Stimulated activated CD4-positive, alpha-beta T cell treated with anti-CD3 and anti-CD28 coated beads, TNF-alpha, amount 100 ng/mL, for 4 hours (primary cell): ENCODE data around the gene LMAN1L.

Experiments
- DNase-seq, 3 experiments: peaks; one replicate each; pipeline ENCODE4 v3.0.0-alpha.2; 2020; ENCODE audit warnings: low read depth in 3 of 3

Gene LMAN1L

DNA sequence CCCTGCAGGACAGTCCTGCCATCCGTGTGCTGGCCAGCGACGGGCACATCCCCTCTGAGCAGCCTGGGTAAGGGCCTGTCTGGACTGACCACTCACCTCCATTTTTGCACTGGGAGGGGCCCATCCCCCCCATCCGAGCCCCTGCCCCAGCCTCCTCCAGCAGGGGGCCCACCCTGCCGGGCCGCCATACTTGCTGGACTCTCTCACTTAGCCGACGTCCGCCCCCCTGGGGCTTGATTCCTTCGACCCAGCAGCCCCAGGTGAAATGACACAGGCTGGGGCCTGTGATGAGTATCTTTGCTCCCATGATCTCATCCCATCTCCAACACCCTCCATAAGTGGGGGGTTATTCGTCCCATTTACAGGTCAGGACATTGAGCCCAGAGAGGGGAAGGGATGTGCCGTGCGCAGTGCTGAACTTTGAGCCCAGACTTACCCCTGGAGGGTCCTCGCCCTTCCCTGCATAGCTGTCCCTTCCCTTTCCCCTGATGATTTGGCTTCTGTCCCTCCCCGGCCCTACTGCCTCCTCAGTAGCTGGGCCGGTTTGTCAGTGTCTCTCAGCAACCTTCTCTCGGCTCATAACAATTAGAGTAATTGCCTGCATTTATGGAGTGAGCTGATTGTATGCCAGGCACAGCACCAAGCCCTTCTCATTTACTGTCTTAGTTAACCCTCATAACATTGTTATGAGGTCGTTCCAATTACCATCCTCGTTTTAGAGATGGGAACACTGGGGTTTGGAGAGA lies 4.2 kb downstream of the LMAN1L start:
- DNase-seq = no peak

DNA sequence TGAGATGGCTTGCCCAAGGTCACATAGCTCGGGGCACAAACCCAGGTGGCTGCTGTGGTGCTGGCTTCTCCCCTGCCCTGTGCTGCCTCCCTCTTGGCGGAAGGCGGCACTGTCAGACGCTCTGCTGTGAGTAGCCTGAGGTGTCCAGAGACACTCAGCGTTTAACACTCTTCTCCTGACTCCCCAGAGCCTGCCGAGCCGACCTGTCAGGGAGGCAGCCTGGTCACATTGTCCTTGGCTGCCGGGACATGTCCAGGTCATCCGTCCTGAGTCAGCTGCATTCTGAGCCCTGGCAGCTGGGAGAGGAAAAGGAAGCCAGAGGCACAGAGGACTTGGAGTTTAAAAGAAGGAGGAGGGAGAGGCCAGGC lies 4.7 kb downstream of the LMAN1L start:
- no peak for DNase-seq

DNA sequence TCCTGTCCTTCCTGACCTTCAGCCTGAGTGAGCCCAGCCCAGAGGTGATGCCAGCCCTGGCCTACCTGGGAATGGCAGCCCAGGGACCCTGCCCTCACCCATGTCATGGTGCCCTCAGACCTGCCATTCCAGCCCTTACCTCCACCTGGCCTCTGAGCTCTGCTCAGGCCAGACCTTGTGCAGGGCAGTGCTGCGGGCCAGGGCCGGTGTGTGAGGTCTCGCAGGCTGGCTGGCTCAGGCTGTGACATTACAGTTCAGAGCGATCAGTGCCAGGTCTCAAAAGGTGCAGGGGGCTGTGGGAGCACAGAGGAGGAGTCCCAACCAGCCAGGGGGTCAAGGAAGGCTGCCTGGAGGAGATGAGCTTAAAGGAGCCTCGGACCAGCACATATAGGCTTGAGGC lies 7.4 kb downstream of the LMAN1L start:
- no peak for DNase-seq

DNA sequence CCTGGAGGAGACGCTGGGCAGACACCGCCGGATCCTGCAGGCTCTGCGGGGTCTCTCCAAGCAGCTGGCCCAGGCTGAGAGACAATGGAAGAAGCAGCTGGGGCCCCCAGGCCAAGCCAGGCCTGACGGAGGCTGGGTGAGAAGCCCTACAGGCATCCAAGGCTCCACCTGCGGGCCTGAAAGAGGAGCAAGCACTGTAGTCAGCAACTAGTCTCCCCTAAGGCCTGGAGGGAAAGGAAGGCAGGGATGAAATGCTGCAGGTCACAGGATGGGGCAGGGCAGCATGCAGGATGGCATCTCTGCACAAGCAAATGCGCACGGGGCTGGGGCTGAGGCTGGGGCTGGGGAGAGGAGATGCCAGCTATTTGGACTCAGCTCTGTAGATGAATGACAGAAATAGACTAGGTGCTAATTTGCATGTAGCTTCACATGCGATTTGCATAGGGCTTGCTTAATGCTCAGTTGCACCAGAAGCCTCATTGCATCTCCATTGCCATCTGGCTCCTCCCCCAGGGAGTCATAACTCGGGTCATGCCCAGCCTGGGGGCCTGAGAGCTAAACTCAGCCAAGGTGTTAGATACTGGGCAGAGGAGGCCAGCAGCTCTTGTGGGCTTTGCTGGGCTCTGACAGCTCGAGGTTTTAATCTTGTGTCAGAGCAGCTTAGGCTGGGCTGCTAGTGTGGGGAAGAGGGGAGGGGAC lies 8.6 kb downstream of the LMAN1L start:
- DNase-seq = no peak

DNA sequence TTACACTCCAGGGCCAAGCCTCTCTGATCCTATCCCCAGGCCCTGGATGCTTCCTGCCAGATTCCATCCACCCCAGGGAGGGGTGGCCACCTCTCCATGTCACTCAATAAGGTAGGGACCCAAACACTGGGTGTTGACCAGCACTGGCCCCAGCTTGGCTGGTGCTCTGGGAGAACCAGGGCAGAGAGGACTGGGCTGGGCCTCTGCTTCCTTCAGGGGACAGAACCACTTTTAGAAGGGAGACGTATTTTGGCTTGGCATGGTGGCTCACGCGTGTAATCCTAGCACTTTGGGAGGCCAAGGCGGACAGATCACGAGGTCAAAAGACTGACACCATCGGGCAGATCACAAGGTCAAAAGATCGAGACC lies 9.1 kb downstream of the LMAN1L start:
- DNase-seq = no peak

DNA sequence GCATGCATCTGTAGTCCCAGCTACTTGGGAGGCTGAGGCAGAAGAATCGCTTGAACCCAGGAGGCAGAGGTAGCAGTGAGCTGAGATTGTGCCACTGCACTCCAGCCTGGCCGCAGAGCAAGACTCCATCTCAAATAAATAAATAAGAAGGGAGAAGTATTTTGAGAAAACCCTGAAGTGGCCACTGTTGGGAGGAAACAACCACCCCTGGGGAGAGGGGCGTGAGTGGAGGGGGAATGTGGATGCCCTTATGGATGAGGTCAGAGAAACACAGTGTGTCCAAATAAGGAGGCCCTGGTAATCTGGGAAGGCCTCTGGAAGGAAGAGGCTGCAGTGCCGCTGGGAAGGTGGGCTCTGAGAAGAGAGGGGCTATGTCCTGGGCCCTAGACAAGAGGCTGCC lies 9.6 kb downstream of the LMAN1L start:
- no peak for DNase-seq

DNA sequence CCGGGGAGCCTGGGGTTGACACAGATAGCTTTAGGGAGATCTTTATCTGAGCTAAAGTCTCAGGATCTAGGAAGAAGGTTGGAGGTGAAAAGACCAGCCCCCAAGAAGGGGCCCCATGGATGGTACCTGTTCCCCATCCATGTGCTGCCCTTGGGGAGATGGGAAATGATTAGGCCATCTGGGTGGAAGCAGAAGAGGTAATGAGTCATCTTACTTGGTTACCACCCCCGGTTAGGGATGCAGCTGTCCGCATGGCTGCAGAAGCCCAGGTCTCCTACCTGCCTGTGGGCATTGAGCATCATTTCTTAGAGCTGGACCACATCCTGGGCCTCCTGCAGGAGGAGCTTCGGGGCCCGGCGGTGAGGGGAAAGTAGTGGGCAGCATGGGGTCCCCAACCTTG lies 10.7 kb downstream of the LMAN1L start:
- no peak for DNase-seq

DNA sequence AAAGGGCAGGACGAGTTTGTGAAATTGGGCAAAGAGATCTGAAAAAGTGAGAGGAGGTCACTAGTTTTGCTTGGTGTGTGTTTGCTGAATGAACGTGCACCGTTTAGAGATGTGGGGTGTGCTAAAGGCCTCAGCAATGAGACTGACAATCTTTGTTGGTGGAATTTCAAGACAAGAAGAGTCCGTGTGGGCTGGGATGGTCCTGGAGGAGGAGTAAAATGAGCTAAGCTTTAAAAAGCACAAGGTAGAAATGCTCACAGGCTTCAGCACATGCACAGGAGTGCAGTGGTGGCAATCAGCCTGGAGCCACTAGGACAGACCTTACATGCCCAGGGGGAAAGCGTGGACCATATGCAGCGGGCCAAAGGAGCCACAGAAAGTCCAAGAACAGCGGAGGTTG lies 12.3 kb downstream of the LMAN1L start:
- DNase-seq = no peak

DNA sequence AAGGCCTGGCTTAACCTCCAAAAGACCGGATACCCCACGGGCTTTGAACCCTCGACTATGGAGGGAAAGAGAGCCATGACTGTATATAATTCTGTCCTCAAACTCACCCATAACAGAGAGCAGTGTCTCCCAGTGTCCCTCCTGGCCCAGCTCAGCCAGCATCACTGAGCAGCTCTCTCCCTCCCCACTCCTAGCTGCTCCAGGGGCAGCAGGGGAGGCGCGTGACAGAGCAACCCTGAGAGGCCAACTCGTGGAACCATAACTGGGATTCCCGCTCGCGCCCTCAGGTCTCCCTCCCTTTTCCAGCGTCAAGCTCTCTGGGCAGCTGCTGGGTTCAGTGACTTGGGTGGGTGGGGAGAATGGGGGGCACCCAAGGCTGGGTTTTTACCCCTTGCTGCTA lies 13.2 kb downstream of the LMAN1L start:
- DNase-seq = no peak

DNA sequence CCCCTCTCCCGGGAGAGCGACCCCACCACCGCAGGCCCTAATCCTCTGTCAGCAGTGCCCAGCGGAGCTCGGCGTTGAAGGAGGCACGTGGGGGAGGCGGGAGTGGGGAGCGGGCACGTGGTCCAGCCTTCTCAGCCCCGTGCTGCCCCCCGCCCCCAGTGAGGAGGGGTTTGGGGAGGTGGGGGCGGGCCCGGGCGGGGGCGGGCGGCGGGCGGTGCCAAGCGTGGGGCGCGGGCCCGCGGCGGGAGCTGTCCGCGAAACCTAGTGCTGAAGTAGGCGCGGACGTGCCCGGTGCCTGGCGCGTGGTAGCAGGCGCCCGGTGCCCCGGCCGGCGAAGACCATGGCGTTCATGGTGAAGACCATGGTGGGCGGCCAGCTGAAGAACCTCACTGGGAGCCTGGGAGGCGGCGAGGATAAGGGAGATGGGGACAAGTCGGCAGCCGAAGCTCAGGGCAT lies 13.8 kb downstream of the LMAN1L start, which contains the start of gene CPLX3:
CPLX3 (plus strand) TSS at position 264 of the 456 bp plus-strand sequence; CDS start at position 341, 77 bp downstream.
- DNase-seq = no peak

DNA sequence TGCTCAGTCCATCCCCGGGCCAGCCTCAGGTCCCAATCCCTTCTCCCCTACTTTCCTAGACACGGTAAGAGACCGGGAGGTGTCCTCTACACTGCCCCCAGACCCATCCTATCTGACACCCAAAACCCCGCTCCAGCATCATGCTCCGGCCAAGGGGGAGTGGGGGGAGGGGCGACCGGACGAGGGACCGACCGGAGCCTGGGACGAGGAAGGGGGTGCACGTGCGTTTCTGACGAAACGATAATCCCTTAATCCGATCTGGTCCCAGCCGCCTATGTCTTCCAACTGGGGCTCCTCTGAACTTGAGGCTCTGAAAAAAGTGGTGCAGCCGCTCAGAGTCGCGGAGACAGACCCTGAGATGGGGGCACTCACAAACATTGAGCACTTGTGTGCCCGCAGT lies 14.3 kb downstream of the LMAN1L start:
- DNase-seq = no peak

DNA sequence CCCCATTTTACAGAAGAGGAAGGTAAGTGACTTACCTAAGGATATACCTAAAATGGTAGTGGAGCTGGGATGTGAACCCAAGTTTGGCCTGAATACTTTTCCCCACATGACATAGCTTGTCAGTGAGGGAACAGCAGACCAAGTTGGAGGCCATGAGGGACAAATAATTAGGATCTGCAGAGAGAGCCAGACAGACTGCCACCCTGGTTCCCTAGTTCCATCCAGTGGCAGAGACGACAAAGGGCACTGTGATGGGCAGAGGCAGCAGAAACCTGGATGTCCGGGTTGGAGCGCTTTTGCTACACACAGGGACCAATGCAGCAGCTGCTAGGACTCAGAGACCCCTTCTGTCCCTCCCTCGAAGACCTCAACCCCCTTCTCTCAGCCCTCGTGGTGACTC lies 15.0 kb downstream of the LMAN1L start:
- DNase-seq = no peak

DNA sequence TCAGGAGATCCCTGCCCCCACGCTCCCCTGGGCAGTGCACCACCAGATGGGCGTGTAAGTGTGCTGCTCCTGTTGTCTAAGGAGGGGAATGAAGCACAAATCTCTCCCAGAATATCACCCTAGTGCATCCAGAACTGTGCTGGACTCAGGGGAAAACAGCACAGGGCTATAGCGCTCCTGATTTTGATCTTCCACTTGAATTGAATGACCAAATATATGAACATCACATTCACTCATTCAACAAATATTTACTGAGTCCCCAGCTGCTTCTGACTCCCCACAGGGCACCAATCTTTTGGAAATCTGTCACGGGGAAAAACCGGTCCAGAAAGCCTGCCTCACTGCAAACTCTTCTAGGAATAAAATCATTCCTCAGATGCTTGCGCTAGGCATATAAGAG lies 16.2 kb downstream of the LMAN1L start:
- DNase-seq = no peak

DNA sequence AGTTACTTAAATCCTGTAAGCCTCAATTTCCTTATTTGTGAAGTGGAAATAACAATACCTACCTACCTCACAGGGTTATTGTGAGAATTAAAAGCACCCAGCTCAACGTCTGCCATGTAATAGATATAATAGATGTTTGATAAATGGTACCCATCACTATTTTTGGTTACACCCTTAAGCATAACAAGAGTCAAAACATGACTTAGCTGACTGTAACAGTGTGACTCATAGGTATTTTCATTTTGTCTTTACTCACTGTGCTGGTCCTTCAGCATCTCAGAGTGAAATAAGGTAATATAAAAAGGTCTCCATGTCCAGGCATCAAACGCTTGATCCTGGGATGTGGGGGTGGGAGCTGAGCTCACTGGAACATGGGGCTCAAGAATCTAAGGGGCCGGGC lies 16.9 kb downstream of the LMAN1L start:
- no peak for DNase-seq

DNA sequence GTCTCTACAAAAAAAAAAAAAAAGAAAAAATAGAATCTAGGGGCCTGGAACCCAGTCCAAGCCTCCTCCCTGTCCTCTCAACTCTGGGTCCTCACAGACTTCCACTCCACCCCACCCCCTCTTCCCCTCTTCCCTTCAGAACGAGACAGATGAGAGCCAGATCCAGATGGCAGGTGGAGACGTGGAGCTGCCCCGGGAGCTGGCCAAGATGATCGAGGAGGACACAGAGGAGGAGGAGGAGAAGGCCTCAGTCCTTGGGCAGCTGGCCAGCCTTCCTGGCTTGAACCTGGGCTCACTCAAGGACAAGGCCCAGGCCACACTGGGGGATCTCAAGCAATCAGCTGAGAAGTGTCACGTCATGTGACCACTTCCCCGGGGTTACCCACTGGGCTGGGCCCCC lies 17.4 kb downstream of the LMAN1L start:
- DNase-seq = no peak

DNA sequence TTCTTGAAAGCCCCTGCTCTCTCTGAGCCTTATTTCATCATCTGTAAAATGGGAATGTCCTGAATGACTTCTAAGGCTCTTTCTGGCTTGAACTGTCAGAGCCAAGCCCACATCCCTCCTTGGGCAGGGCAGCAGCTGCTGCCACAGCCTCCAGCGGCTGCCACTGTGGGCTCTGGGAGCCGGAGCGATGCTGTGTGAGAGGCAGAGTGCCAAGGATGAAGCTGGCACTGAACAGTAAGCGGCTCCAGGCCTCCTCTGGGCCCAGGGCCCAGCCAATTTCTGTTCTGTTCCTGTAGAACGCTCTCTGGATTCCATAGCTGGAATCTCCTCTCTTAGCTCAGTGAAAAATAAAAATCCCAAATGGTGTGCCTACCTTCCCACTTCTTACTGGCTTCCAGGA lies 18.2 kb downstream of the LMAN1L start:
- no peak for DNase-seq

DNA sequence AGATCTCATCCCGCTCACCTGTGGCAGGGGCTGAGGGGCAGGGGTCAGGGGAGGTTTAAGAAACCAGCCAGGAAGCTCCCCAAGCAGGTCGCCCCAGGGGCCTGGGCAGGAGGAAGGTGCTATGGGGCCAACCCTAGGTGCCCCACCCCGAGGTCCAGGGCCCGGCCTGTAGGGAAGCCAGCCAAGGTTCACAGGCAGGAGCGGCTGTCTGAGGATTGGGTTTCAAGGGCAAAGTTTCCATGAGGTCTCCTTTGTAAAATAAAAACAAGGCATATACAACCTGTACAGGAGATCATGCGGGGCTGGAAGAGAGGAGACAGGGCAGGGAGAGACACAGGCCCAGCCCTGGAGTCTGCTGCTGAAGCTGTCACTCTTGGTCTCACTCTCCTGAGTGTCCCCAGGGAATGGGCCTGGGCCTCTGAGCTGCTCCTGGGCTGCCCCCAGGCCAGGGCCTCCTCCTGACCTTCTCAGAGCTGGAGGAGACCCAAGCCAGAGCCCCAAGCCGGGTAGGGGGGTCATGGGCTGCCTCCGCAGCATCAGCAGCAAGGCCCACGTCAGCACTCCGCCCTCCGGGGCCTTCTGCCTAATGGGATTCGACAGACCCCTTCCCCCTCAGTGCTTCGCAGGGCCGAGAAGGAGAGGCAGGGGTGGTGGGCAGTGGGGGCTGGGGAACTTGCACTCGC lies 19.3 kb downstream of the LMAN1L start:
- no peak for DNase-seq

DNA sequence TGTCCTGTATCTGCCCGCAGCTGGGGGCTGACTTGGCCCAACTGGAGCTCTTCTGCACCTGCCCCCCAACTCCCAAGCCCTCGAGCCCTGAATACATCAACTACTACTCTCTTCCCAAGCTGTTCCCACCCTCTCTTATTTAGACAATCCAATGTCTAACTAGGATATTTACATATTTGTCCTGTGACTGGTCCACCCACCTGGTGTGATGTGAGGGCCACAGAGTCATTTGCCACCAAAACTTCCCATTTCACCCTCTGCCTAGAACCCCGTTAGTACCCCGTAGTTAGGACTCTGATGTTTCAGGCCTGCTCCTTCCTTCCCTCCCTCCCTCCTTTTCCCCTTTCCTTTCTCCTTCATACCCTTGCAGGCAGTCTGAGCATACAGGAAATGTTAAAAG lies 20.2 kb downstream of the LMAN1L start:
- DNase-seq = no peak

DNA sequence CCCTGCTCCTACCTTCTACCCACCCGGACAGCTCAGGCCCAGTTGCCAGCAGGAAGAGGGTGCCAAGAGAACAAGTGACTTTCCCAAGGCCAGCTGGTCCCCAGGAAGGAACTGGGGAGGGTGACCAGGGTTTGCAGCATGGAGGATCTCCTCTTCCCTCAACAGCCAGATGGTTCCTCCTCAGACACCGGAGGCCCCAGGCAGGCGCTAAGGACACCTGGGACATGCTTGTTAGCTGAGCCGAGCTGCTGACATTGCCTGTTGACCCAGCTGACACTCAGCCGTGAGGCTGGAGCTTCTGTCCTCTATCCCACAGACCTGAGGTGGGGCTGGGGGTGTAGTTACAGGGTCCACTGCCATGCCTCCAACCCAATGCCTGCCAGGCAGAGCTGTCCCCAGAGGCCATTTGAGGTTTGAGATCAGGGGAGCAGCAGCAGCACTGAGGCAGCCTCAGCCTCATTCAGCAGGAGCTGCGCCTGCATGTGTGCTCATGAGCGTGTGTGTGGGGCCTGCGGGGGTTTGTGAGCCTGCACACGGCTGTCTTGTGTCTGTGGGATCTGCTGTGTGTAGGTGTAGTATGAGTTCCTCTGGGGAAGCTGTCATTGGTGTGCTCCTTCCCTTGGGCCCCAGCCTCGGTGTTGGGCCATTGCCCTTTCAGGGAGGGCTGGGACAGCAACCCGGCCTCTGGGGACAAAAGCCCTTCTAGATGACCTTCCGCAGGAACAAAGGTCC lies 20.9 kb downstream of the LMAN1L start:
- no peak for DNase-seq

DNA sequence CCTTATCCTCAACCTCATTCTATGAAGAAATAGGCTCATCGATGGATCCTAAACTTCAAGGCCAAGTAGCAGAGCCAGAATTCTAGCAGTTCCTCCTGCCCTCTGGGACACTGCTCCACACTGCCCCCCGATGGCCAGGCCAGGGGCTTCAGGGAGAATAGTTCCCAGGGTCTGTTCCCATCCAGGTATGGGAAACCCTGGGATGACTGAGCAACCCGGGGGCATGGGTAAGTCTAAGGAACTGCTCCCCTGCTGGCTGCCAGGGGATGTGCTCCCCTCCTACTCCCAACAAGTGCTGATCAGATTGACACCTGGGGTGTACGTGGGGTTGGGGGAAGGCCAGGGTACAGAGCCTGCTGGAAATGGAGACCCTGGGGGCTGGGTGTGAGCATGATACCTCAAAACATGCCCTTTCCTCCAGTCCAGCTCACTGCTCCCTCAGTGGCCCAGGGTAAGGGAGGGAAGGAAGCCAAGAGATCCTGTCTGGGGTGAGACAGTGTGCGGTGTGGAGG lies 22.7 kb downstream of the LMAN1L start:
- DNase-seq = no peak

DNA sequence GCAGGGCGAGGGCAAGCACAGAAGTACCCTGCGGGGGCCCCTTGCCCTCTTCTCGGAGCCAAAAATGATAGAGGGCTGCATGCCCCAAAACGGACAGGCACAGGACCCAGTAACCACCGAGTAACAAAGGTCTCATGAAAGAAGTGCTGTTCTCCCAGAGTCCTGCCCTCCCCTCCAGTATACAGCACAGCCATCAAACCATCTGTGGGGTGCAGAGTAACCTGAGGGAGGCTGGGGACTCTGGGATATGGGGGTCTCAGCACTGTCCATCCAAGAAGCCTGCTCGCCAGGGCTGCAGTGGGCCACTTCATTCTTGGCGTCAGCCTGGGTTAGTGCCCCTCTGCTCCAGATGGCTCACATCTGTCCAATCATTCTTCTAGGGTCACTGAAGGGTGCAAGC lies 24.2 kb downstream of the LMAN1L start:
- DNase-seq = no peak

DNA sequence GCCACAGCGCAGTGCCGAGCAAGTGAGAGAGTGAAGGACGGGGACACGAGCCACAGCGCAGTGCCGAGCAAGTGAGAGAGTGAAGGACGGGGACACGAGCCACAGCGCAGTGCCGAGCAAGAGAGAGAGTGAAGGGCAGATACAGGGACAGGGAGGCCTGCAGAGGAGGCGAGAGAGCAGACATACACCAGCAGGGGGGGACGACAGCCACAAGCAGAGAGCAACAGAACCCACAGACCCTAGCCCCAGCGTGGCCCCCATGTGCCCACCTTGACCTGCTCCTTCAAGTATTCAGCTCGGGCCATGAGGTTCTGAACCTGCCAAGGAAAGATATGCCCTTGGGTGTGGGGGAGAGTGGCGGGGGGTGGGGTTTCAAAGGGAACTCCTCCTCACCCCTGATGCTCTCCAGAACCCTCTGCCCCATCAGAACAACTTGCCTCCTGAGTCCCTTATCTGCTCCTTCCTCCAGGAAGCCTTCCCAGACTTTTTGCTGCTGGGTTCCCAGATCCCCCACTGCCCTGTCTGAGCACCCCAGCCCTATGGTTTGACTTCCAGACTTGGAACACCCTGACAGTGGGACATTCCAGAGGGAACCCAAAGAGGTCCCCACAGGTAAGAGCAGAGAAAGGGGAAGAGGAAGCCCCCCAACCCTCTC lies 25.0 kb downstream of the LMAN1L start:
- DNase-seq = no peak
